ENCODE measurements around the gene KRT71.

GRCh38 chr12:52514471-52515318 is 38.2 kb downstream of the KRT71 start:
- TF ChIP-seq CTCF (IDR thresholded peaks at IDR 0.05; ENCODE audit: low read length): no peak
- TF ChIP-seq EZH2 (IDR thresholded peaks at IDR 0.05; ENCODE audit: borderline replicate concordance, low read length): no peak

All from OCI-LY1 (cell line).